OCI-LY3 (cell line): ENCODE data around the gene AOX1.

ENCODE experiments used
- H2AFZ ChIP-seq: fragments of 200-600, 300-600 bp; shearing (Covaris generic); 2 replicates; pipeline ENCODE4 v1.6.0; 2014; ENCODE audit warnings: antibody characterized with exemption, low read depth, low read length
- H3K27ac ChIP-seq: fragments of 200-600, 300-600 bp; sonication (generic); 2 replicates; pipeline ENCODE4 v1.5.1; 2014; ENCODE audit warnings: mild to moderate bottlenecking, low read length, moderate library complexity, mixed read lengths
- H3K27me3 ChIP-seq: fragments of 200-600, 300-600 bp; sonication (generic); 2 replicates; pipeline ENCODE4 v1.6.1; 2014; ENCODE audit warnings: low read depth, low read length, mixed read lengths
- H3K36me3 ChIP-seq: fragments of 200-600, 300-600 bp; sonication (generic); replicated peaks from 2 replicates; pipeline ENCODE3; 2014; ENCODE audit warnings: low read depth, low read length, mixed read lengths
- H3K4me1 ChIP-seq: fragments of 300-600, 200-600 bp; sonication (generic); 2 replicates; pipeline ENCODE4 v1.6.1; 2014; ENCODE audit warnings: low read length, mixed read lengths
- H3K4me2 ChIP-seq: fragments of 200-600, 300-600 bp; sonication (generic); 2 replicates; pipeline ENCODE4 v1.6.1; 2014; ENCODE audit warnings: low read length, mixed read lengths
- H3K4me3 ChIP-seq: fragments of 300-600, 200-600 bp; sonication (generic); 2 replicates; pipeline ENCODE4 v1.5.1; 2014; ENCODE audit warnings: antibody characterized with exemption, mild to moderate bottlenecking, low read length, moderate library complexity
- H3K79me2 ChIP-seq: fragments of 300-600, 200-600 bp; shearing (Covaris generic); 2 replicates; pipeline ENCODE4 v1.6.1; 2014; ENCODE audit warnings: mild to moderate bottlenecking, low read length, mixed read lengths
- H3K9ac ChIP-seq: fragments of 300-600, 200-600 bp; shearing (Covaris generic); 2 replicates; pipeline ENCODE4 v1.6.0; 2014; ENCODE audit warnings: mild to moderate bottlenecking, low read length, moderate library complexity
- H3K9me3 ChIP-seq: fragments of 200-600, 300-600 bp; shearing (Covaris generic); 2 replicates; pipeline ENCODE4 v1.6.1; 2014; ENCODE audit warnings: low read length, mixed read lengths; ENCODE audit not compliant: insufficient read depth
- H4K20me1 ChIP-seq: fragments of 200-600, 300-600 bp; sonication (generic); 2 replicates; pipeline ENCODE4 v1.6.1; 2016; ENCODE audit warnings: low read length, mixed read lengths; ENCODE audit not compliant: insufficient read depth
- EZH2phosphoT487 ChIP-seq: fragments of 200-600 bp; shearing (Covaris generic); IDR thresholded peaks from 2 replicates; pipeline ENCODE4 v1.6.1; 2018; ENCODE audit warnings: antibody characterized with exemption, mixed run types, low read depth
- TF ChIP-seq, protein P1 (sequence below): fragments of 200-600, 300-600 bp; sonication (generic); IDR thresholded peaks from 2 replicates; pipeline ENCODE4 v1.5.1; 2014; ENCODE audit warnings: antibody characterized with exemption, low read length, low read depth

AOX1 gene

DNA sequence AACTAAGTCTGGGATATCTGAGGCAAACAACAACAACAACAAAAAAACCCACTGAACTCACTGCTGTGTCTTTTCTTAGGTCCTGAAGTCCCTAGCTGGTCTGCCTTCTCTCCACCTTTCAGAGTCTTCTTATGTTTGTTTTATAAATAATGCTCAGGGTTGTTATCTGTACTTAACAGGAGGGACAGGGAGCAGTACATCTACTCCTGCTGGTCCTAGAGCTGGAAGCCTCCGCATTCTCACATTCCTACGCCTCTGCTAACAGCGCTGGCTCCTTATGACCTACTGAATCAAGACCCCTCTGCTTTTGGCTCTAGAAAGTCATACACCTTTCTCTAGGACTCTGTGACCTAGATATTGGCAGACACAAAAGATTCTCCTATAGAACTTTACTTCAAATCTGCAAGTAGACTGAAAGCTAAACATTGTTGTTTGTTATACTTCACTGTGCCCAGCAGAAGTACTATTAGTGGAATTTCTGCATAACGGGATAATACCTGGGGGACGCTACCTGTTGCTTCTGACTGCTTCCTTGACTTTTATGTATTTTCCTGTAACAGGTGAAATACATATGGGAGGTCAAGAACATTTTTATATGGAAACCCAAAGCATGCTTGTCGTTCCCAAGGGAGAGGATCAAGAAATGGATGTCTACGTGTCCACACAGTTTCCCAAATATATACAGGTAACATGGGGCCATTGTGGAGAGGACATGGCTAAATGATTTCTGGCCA, 48.6 kb downstream of the AOX1 start:
- H3K36me3 ChIP-seq, result no peaks in the 10 kb centered on the region
- no peak overlapping the region for H3K4me3 ChIP-seq
- H3K27me3 ChIP-seq, result no peaks in the 10 kb centered on the region
- no peaks in the 10 kb centered on the region for H4K20me1 ChIP-seq
- no peaks in the 10 kb centered on the region for H3K9me3 ChIP-seq
- no peak overlapping the region for H3K9ac ChIP-seq
- no peak overlapping the region for H3K4me2 ChIP-seq
- H2AFZ ChIP-seq, result no peak overlapping the region
- no peaks in the 10 kb centered on the region for H3K79me2 ChIP-seq
- TF ChIP-seq EZH2phosphoT487, result no peak
- TF ChIP-seq, protein P1, sequence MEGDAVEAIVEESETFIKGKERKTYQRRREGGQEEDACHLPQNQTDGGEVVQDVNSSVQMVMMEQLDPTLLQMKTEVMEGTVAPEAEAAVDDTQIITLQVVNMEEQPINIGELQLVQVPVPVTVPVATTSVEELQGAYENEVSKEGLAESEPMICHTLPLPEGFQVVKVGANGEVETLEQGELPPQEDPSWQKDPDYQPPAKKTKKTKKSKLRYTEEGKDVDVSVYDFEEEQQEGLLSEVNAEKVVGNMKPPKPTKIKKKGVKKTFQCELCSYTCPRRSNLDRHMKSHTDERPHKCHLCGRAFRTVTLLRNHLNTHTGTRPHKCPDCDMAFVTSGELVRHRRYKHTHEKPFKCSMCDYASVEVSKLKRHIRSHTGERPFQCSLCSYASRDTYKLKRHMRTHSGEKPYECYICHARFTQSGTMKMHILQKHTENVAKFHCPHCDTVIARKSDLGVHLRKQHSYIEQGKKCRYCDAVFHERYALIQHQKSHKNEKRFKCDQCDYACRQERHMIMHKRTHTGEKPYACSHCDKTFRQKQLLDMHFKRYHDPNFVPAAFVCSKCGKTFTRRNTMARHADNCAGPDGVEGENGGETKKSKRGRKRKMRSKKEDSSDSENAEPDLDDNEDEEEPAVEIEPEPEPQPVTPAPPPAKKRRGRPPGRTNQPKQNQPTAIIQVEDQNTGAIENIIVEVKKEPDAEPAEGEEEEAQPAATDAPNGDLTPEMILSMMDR, result no peak
- H3K27ac ChIP-seq, result no peak overlapping the region
- H3K4me1 ChIP-seq, result no peaks in the 10 kb centered on the region

DNA sequence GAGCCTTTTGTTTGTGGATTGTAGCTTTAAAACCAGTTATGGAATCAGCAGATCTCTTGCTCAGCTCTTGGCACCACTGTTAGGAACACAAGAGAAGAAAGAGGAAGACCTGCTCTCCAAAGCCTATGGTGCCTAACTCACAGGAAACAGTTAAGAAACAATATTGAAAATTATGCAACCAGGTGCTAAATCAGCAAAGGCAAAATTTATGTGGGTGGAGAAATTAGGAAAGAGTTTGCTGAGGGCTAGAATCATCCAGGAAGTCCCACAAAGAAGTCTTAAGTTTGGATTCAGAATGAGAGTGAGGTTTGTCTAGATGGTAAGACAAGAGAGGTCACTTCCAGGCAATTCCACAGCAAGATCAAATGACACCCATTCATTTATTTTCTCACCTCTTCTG, 49.4 kb downstream of the AOX1 start:
- no peaks in the 10 kb centered on the region for H3K36me3 ChIP-seq
- no peaks in the 10 kb centered on the region for H3K9me3 ChIP-seq
- H4K20me1 ChIP-seq, result no peaks in the 10 kb centered on the region
- no peaks in the 10 kb centered on the region for H3K79me2 ChIP-seq
- H3K9ac ChIP-seq, result no peak overlapping the region
- no peak overlapping the region for H2AFZ ChIP-seq
- no peak overlapping the region for H3K4me2 ChIP-seq
- TF ChIP-seq, protein P1, result no peak
- no peak for TF ChIP-seq EZH2phosphoT487
- no peak overlapping the region for H3K27ac ChIP-seq
- H3K4me3 ChIP-seq, result no peak overlapping the region
- H3K27me3 ChIP-seq, result no peaks in the 10 kb centered on the region
- no peaks in the 10 kb centered on the region for H3K4me1 ChIP-seq

DNA sequence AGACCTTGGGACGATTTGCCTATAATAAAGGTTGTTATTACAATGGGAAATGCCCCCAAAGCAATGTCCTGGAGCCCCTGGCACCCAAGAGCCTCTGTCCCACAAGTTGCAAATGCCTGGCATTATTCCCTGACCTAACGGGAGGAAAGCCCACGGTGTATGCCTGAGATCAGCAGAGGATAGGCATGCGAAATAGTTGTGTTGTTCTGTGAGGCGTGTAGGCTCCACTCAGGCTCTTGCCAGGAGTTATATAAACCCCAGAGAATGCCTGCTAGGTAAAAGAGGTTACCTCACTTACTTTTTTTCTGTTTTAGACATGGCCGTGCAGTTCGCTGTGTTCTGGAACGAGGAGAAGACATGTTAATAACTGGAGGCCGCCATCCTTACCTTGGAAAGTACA, 52.1 kb downstream of the AOX1 start:
- H3K4me1 ChIP-seq, result no peaks in the 10 kb centered on the region
- no peak overlapping the region for H3K9ac ChIP-seq
- H3K27ac ChIP-seq, result no peak overlapping the region
- H3K36me3 ChIP-seq, result no peaks in the 10 kb centered on the region
- no peak overlapping the region for H2AFZ ChIP-seq
- H3K4me2 ChIP-seq, result no peak overlapping the region
- H3K27me3 ChIP-seq, result no peaks in the 10 kb centered on the region
- H4K20me1 ChIP-seq, result no peaks in the 10 kb centered on the region
- H3K4me3 ChIP-seq, result no peak overlapping the region
- no peaks in the 10 kb centered on the region for H3K9me3 ChIP-seq
- no peaks in the 10 kb centered on the region for H3K79me2 ChIP-seq
- TF ChIP-seq, protein P1, result no peak
- TF ChIP-seq EZH2phosphoT487, result no peak

DNA sequence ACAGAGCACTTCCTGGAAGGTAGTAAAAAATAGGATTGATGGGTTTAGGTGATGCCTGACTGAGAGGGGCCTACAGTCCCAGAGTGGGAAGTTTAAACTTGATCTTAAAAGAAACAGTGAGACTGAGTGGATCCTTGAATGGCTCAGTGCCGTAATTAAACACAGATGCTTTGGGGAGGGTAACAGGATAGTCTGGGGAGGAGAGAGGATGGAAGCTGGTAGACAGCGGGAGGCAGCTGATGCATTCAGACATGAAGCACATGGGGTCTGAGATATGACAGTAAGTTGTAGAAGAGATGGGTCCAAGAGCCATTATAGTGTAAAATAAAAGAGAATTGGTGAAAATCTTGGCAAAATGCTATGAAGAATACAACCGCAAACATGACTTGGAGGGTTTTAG, 54.4 kb downstream of the AOX1 start:
- no peaks in the 10 kb centered on the region for H3K4me1 ChIP-seq
- no peak overlapping the region for H3K4me2 ChIP-seq
- no peaks in the 10 kb centered on the region for H3K9me3 ChIP-seq

More for the DNA sequence above, 54.4 kb downstream of the AOX1 start:
- Histone ChIP-seq H4K20me1 (no peaks in the 10 kb centered on the region), H3K9ac (no peak overlapping the region), H3K27me3 (no peaks in the 10 kb centered on the region), H2AFZ (no peak overlapping the region), H3K4me3 (no peak overlapping the region), H3K79me2 (no peaks in the 10 kb centered on the region), H3K36me3 (no peaks in the 10 kb centered on the region), H3K27ac (no peak overlapping the region)
- TF ChIP-seq, protein P1, result no peak
- TF ChIP-seq EZH2phosphoT487, result no peak
